Loucy (cell line): Measurements from ENCODE around the gene CIAO3.

Experiments
- H2AFZ ChIP-seq: fragments of 200-600 bp; sonication (generic); 2 replicates; pipeline ENCODE4 v1.6.0; 2016; ENCODE audit warnings: antibody characterized with exemption, mild to moderate bottlenecking, low read length, moderate library complexity
- H3F3A ChIP-seq: fragments of 200-600 bp; 2 replicates; pipeline ENCODE4 v1.6.0; 2016; ENCODE audit warnings: antibody characterized with exemption, low read depth, mild to moderate bottlenecking
- H3K27me3 ChIP-seq: fragments of 200-600 bp; sonication (generic); 2 replicates; pipeline ENCODE4 v1.6.1; 2014; ENCODE audit warnings: low read length, mild to moderate bottlenecking; ENCODE audit not compliant: insufficient read depth, poor library complexity, severe bottlenecking
- H3K36me3 ChIP-seq: fragments of 200-600 bp; sonication (generic); 2 replicates; pipeline ENCODE4 v1.6.1; 2016; ENCODE audit warnings: low read length; ENCODE audit not compliant: insufficient read depth
- H3K4me1 ChIP-seq: fragments of 200-600 bp; sonication (generic); 2 replicates; pipeline ENCODE4 v1.5.1; 2014; ENCODE audit warnings: low read length, mild to moderate bottlenecking; ENCODE audit not compliant: insufficient read depth, poor library complexity, severe bottlenecking
- H3K4me2 ChIP-seq: fragments of 200-600 bp; sonication (generic); 2 replicates; pipeline ENCODE4 v1.6.0; 2014; ENCODE audit warnings: antibody characterized with exemption, low read length, low read depth, mild to moderate bottlenecking; ENCODE audit not compliant: poor library complexity, severe bottlenecking
- H3K4me3 ChIP-seq: fragments of 200-600 bp; sonication (generic); 2 replicates; pipeline ENCODE4 v1.5.1; 2014; ENCODE audit warnings: low read length, mild to moderate bottlenecking, mixed read lengths; ENCODE audit not compliant: poor library complexity, severe bottlenecking
- H3K79me2 ChIP-seq: fragments of 200-600 bp; sonication (generic); 2 replicates; pipeline ENCODE4 v1.6.1; 2014; ENCODE audit warnings: low read length; ENCODE audit not compliant: insufficient read depth
- H3K9ac ChIP-seq: fragments of 200-600 bp; sonication (generic); 2 replicates; pipeline ENCODE4 v1.6.0; 2014; ENCODE audit warnings: mild to moderate bottlenecking, low read depth, low read length, moderate library complexity; ENCODE audit not compliant: poor library complexity, severe bottlenecking
- H3K9me2 ChIP-seq: fragments of 200-600 bp; sonication (generic); replicated peaks from 2 replicates; pipeline ENCODE4 v1.6.1; 2016; ENCODE audit warnings: low read depth, low read length, mixed read lengths
- H3K9me3 ChIP-seq: fragments of 200-600 bp; sonication (generic); 2 replicates; pipeline ENCODE4 v1.6.1; 2014; ENCODE audit warnings: mild to moderate bottlenecking, antibody characterized with exemption, low read length, low read depth; ENCODE audit not compliant: insufficient read depth
- H4K20me1 ChIP-seq: fragments of 200-600 bp; sonication (generic); 2 replicates; pipeline ENCODE4 v1.6.0; 2014; ENCODE audit warnings: antibody characterized with exemption, low read length, mild to moderate bottlenecking; ENCODE audit not compliant: insufficient read depth, poor library complexity, severe bottlenecking
- EZH2phosphoT487 ChIP-seq: fragments of 200-600 bp; IDR thresholded peaks from 2 replicates; pipeline ENCODE4 v1.6.1; 2018; ENCODE audit warnings: antibody characterized with exemption, mild to moderate bottlenecking, moderate library complexity, borderline replicate concordance
- TF ChIP-seq, protein P1 (sequence below): fragments of 200-600 bp; sonication (generic); conservative IDR thresholded peaks from 2 replicates; pipeline ENCODE4 v1.5.1; 2014; ENCODE audit warnings: mild to moderate bottlenecking, antibody characterized with exemption, low read length

The CIAO3 gene

DNA sequence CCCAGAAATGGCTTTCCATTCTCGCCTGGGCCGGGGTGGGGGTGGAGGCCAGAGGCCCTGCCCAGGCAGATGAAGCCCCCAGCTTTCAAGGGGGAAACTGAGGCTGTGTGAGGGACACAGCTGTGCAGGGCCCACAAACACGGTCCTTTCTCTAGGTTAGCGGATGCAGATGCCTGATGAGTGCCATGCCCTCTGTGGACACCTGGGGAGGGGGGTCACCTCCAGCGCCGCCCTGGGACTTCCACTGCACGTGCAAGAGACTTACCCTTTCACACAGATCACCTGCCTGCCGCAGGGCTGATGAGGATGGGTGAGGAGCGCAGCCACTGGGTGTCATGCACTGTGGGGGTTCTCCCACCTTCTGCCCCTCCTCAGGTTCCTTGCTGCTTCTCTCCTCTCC lies 22.4 kb downstream of the CIAO3 start:
- Histone ChIP-seq H3K9me3 (no peaks in the 10 kb centered on the region), H3K4me2 (no peak overlapping the region), H3K9me2 (no peaks in the 10 kb centered on the region), H3F3A (no peaks in the 10 kb centered on the region), H2AFZ (no peak overlapping the region), H3K4me3 (no peak overlapping the region), H3K4me1 (peaks cover 7% of the 10 kb centered on the region), H4K20me1 (no peaks in the 10 kb centered on the region), H3K79me2 (no peaks in the 10 kb centered on the region), H3K9ac (no peak overlapping the region), H3K36me3 (no peaks in the 10 kb centered on the region), H3K27me3 (no peaks in the 10 kb centered on the region)
- TF ChIP-seq, protein P1, sequence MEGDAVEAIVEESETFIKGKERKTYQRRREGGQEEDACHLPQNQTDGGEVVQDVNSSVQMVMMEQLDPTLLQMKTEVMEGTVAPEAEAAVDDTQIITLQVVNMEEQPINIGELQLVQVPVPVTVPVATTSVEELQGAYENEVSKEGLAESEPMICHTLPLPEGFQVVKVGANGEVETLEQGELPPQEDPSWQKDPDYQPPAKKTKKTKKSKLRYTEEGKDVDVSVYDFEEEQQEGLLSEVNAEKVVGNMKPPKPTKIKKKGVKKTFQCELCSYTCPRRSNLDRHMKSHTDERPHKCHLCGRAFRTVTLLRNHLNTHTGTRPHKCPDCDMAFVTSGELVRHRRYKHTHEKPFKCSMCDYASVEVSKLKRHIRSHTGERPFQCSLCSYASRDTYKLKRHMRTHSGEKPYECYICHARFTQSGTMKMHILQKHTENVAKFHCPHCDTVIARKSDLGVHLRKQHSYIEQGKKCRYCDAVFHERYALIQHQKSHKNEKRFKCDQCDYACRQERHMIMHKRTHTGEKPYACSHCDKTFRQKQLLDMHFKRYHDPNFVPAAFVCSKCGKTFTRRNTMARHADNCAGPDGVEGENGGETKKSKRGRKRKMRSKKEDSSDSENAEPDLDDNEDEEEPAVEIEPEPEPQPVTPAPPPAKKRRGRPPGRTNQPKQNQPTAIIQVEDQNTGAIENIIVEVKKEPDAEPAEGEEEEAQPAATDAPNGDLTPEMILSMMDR = no peak
- no peak for TF ChIP-seq EZH2phosphoT487

DNA sequence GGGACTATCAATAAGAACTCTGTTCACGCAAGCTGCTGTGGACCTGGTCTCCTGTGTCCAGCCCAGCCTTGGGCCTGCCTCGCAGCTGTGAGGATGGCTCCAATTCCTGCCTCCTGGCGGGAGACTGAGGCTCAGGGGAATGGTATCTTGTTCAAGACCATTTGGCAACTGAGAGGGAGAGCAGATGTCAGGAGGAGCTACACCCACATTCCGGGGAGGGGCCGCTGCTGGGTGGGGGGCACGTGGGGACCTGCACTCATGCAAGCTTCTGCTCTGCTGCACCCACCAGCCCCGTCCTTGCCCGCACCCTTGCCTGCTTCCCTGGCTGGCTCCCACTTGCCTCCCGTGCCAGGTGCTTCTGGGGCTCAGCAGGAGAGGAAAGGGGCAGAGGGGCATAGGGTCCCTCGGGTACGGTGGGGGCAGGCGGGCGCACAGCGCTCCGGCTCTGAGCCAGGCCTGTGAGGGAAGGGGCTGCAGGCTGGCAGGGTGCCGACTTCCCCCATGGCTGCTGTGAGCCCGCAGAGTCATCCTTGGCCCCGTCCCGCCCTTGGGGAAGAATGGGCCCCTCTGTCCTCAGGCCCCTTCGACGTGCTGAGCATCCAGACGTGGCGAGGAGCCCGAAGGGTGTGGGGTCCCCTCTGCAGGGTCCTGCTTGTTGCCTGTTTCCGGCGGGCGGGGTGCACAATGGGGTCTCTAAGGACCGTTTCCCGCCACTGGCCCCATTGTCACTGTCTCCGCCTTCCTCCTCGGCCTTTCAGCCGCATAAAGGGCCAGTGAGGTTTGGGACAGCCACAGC lies 23.1 kb downstream of the CIAO3 start:
- Histone ChIP-seq H3K9ac (no peak overlapping the region), H3K4me2 (no peak overlapping the region), H3K27me3 (no peaks in the 10 kb centered on the region), H4K20me1 (no peaks in the 10 kb centered on the region), H3K79me2 (no peaks in the 10 kb centered on the region), H3K4me3 (no peak overlapping the region), H2AFZ (no peak overlapping the region), H3K4me1 (peaks cover 7% of the 10 kb centered on the region), H3K36me3 (no peaks in the 10 kb centered on the region), H3F3A (no peaks in the 10 kb centered on the region), H3K9me2 (no peaks in the 10 kb centered on the region), H3K9me3 (no peaks in the 10 kb centered on the region)
- TF ChIP-seq, protein P1 = no peak
- TF ChIP-seq EZH2phosphoT487 = no peak

DNA sequence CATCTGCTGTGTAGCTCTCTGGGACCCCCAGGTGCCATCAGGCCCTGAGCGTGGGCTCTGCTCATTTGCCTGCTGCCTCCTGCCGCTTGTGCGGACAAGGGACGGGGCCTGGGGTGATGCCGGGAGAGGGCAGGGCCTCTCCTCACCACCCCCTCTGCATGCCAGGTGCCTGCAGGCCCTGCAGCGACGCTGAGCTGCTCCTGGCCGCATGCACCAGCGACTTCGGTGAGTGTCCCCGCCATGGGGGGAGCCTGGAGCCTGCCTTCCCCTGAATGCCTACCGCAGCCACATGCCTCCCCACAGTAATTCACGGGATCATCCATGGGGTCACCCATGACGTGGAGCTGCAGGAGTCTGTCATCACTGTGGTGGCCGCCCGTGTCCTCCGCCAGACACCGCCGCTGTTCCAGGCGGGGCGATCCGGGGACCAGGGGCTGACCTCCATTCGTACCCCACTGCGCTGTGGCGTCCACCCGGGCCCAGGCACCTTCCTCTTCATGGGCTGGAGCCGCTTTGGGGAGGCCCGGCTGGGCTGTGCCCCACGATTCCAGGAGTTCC lies 23.9 kb downstream of the CIAO3 start:
- Histone ChIP-seq H4K20me1 (no peaks in the 10 kb centered on the region), H3F3A (no peaks in the 10 kb centered on the region), H2AFZ (no peak overlapping the region), H3K9me2 (no peaks in the 10 kb centered on the region), H3K4me1 (peaks cover 7% of the 10 kb centered on the region), H3K36me3 (no peaks in the 10 kb centered on the region), H3K4me3 (no peak overlapping the region), H3K79me2 (no peaks in the 10 kb centered on the region), H3K4me2 (no peak overlapping the region), H3K9me3 (no peaks in the 10 kb centered on the region), H3K27me3 (no peaks in the 10 kb centered on the region), H3K9ac (no peak overlapping the region)
- TF ChIP-seq, protein P1 = no peak
- no peak for TF ChIP-seq EZH2phosphoT487
